Measurements from ENCODE around the gene ATP7A.
"Not testable (repeated sequence)": the region's sequence is repeated elsewhere in the genome, so short reads cannot be mapped to it uniquely, and the experiment has no call there.

The ATP7A gene

GRCh38 chrX:78029663-78030062 is 119.2 kb downstream of the ATP7A start:
- in situ Hi-C loops (cut with MboI; ENCODE audit: low sequenced_read_pairs): loop anchor here (10.0 to 25.0 kb wide), 2 partner anchors 115 to 1467 kb away; partner anchors contain the start of gene ATP7A

DNA sequence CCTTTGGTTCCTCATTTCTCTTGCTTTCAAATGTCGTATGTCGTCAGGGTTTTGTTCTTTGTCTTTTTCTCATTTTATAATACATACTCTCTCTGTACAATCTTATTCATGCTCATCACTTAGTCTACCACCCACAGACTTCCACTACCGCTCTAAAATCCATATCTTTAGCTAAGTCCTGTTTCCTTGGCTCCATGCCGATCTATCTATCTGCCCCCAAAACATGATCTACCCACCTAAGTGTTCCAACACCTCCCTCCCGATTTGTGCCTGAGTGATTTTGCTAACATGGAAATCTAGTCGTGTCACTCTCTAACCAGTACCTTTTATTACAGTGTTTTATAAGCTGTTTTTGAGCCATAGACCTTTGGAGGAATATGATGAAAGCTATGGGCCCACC is 124.6 kb downstream of the ATP7A start:
- in situ Hi-C loops (cut with MboI; ENCODE audit: low sequenced_read_pairs): loop anchor here (25.0 kb wide), 1 partner anchor 1473 kb away; no protein-coding TSS in a partner anchor

- in situ Hi-C loops (cut with MboI; ENCODE audit: low sequenced_read_pairs): loop anchor here (25.0 kb wide), 1 partner anchor 1476 kb away; no protein-coding TSS in a partner anchor
These were observed 127.4 kb downstream of the ATP7A start for GRCh38 chrX:78037881-78038280.

DNA sequence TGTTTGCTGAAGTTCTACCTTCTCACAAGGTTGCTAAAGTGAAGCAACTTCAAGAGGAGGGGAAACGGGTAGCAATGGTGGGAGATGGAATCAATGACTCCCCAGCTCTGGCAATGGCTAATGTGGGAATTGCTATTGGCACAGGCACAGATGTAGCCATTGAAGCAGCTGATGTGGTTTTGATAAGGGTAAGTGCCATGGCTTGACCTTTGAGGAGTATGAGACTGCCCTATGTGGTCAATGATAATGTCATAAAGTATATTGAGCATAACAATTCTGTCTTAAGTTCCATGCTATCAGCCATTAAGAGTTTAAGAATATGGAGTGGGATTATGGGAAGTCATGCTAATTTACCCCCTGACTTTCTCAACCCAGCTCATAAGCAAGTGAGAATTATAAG is 132.1 kb downstream of the ATP7A start:
- in situ Hi-C loops (cut with MboI; ENCODE audit: low sequenced_read_pairs): loop anchor here (25.0 kb wide), 1 partner anchor 1480 kb away; no protein-coding TSS in a partner anchor

DNA sequence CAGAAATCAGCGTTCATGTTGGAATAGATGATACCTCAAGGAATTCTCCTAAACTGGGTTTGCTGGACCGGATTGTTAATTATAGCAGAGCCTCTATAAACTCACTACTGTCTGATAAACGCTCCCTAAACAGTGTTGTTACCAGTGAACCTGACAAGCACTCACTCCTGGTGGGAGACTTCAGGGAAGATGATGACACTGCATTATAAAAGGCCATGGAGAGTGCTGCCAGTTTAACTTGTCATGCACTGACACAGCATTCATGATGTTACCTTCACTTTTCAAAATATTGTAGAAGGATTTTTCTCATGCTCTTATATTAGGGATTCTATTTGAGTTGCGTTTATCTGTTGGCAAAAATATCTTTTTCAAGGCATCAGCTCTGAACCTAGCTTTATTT is 135.9 kb downstream of the ATP7A start:
- in situ Hi-C loops (cut with MboI; ENCODE audit: low sequenced_read_pairs): loop anchor here (25.0 kb wide), 1 partner anchor 1484 kb away; no protein-coding TSS in a partner anchor

- in situ Hi-C loops (cut with MboI; ENCODE audit: low sequenced_read_pairs): loop anchor here (25.0 kb wide), 1 partner anchor 1486 kb away; no protein-coding TSS in a partner anchor
These were observed 137.6 kb downstream of the ATP7A start for GRCh38 chrX:78048052-78048451.

DNA sequence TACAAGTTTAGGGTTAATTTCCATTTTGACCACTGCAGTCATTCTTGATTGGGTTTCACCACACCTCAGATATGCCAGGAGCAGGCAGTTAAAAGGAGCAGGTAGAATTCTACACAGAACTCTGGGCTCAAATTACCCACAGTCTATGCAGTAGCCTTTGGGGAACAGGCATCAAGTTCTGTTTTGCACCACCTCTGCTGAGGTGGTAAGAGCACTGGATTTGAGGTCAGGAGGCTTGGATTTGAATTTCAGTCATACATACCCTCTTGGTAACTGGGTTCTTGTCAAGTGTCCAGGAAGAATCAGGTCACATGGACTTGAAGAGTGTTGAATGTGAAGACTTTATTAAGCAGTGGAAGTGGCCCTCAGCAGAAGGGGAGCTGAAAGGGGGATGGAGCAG is 153.2 kb downstream of the ATP7A start:
- in situ Hi-C loops (cut with MboI; ENCODE audit: low sequenced_read_pairs): no loop called here

DNA sequence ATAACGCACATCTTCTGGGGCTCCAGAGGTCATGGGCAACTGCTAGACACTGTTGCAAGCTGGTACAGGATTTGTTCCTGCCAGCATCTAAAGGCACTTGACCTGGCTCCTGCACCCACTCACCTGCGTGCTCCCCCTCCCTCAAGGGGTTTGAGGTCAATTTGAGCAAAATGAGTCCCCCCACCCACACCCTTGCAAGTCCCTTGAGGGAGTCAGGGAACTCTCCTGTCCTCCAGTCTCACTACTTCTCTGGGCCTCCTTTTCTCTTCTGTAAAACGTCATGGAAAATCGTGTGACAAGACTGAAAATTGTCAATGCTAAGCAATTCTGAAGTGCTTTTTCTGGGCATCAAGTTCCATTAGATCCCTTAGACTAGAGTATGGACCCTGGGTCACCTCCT is 153.7 kb downstream of the ATP7A start:
- in situ Hi-C loops (cut with MboI; ENCODE audit: low sequenced_read_pairs): no loop called here

DNA sequence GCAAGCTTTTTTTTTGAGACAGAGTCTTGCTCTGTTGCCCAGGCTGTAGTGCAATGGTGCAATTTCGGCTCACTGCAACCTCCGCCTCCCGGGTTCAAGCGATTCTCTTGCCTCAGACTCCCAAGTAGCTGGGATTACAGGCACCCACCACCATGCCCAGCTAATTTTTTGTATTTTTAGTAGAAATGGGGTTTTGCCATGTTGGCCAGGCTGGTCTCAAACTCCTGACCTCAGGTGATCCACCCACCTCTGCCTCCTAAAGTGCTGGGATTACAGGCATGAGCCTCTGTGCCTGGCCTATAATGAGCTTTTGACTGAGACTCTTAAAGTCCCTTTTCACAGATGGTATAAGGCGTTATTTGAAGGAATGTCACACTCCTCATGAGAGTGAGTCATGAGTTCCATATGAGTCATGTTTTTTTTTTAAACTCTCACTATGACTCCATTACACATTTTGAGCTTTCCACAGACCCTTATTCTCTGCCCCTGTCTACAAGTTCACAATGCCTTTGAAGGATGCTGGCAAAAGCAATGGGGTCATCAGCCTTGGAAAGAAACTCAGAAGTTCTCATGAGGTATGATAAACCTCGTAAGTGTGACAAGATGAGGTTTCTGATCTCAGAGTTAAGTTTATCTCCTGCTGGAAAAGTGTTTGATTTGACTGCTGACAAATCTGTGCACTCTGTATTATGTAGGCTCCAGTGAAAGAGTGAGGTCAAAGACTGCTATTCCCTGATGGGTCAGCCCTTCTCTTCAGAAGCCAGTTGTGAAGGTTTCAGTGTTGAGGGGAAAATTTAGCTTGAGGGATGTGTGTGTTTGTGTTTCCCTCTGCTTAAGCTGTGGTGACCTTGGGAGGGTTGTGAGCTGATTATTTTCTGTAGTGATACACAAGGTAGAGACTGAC is 154.5 kb downstream of the ATP7A start:
- in situ Hi-C loops (cut with MboI; ENCODE audit: low sequenced_read_pairs): not testable (repeated sequence)

GRCh38 chrX:78066110-78066509 is 155.6 kb downstream of the ATP7A start:
- in situ Hi-C loops (cut with MboI; ENCODE audit: low sequenced_read_pairs): no loop called here

DNA sequence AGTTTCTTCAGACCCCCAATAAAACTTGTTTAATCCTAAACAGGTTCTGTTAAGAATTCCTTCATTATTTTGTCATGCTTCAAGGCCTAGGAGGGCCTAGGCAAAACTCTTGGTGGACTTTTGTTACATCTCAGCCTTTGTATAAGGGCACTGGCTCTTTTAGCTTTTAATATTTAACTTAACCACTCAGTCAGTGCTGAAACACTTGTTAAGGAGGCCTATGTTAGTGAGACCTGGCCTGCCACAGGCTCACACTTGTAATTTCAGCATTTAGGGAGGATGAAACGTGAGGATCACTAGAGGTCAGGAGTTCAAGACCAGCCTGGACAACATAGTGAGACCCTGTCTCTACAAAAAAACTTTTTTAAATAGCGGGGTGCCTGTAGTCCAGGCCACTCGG is 160.8 kb downstream of the ATP7A start:
- in situ Hi-C loops (cut with MboI; ENCODE audit: low sequenced_read_pairs): no loop called here

DNA sequence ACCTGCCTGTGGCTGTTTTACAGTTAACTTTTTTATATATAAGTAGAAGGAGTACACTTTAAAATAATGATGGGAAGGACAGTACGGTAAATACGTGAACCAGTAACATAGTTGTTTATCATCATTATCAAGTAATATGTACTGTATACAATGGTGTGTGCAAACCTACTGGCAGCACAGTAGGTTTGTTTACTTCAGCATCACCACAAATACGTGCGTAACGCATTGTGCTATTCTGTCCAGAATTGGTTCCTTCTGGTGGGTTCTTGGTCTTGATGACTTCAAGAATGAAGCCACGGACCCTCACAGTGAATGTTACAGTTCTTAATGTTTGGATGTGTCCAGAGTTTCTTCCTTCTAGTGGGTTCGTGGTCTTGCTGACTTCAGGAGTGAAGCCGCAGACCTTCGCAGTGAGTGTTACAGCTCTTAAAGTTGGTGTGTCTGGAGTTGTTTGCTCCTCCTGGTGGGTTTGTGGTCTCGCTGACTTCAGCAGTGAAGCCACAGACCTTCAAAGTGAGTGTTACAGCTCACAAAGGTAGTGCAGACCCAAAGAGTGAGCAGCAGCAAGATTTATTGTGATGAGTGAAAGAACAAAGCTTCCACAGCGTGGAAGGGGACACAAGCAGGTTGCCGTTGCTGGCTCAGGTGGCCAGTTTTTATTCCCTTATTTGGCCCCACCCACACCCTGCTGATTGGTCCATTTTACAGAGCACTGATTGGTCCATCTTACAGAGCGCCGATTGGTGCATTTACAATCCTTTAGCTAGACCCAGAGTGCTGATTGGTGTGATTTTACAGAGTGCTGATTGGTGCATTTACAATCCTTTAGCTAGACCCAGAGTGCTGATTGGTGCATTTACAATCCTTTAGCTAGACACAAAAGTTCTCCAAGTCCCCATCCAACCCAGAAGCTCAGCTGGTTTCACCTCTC is 162.9 kb downstream of the ATP7A start:
- in situ Hi-C loops (cut with MboI; ENCODE audit: low sequenced_read_pairs): not testable (repeated sequence)

DNA sequence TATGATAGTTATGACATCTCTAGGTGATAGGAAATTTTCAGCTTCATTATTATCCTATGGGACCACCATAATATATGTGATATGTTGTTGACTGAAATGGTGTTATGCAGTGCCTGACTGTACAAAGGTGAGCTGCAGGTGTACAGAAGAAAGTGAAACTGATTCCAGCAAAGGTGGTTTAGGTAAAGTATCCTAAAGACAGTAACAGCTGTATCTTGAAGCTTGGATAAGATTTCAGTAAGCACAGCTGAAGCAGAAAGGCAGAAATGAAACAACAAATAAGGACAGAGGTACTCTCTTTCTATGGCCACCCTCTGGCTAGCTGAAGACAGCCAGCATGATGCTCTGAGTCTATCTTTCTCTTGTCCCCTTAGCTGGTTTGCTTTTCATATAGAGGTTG is 163.6 kb downstream of the ATP7A start:
- in situ Hi-C loops (cut with MboI; ENCODE audit: low sequenced_read_pairs): no loop called here

GRCh38 chrX:78075787-78076389 is 165.4 kb downstream of the ATP7A start:
- in situ Hi-C loops (cut with MboI; ENCODE audit: low sequenced_read_pairs): no loop called here

DNA sequence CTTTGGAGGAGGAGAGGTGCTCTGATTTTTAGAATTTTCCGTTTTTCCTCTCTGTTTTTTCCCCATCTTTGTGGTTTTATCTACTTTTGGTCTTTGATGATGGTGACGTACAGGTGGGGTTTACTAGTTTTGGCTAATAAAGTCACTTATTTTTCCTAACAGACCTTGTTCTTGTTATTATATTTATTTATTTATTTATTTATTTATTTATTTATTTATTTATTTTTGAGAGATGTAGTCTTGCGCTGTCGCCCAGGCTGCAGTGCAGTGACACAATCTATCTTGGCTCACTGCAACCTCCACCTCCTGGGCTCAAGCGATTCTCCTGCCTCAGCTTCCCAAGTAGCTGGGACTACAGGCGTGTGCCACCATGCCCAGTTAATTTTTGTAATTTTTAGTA is 170.9 kb downstream of the ATP7A start:
- in situ Hi-C loops (cut with MboI; ENCODE audit: low sequenced_read_pairs): not testable (repeated sequence)

- in situ Hi-C loops (cut with MboI; ENCODE audit: low sequenced_read_pairs): no loop called here
These were observed 181.8 kb downstream of the ATP7A start for GRCh38 chrX:78092296-78092695.

DNA sequence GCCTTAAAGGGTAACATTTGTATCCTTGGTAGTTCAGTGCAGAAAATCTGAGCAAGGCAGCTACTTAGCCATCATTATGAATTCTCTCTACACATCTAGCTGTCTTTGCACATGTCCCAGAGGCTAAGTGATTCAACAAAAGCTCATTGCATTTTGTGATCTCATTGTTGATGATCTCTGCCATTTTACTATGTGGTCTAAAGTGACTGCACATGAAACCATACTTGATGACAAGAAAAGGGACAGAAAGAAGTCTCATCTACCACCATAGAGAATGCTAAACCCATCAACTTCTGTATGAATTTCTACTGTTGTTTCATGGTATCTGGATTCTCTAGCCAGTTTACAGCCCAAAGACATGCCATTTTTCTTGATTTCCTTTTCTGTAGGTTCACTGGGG is 187.6 kb downstream of the ATP7A start:
- in situ Hi-C loops (cut with MboI; ENCODE audit: low sequenced_read_pairs): no loop called here

All from HL-60/S4 treated with retinoic acid at 250 ng/mL for 4 days and 3 days (cell line).